ENCODE results near the gene MAP3K20.
"Not testable (repeated sequence)": the region's sequence is repeated elsewhere in the genome, so short reads cannot be mapped to it uniquely, and the experiment has no call there.

Gene MAP3K20

DNA sequence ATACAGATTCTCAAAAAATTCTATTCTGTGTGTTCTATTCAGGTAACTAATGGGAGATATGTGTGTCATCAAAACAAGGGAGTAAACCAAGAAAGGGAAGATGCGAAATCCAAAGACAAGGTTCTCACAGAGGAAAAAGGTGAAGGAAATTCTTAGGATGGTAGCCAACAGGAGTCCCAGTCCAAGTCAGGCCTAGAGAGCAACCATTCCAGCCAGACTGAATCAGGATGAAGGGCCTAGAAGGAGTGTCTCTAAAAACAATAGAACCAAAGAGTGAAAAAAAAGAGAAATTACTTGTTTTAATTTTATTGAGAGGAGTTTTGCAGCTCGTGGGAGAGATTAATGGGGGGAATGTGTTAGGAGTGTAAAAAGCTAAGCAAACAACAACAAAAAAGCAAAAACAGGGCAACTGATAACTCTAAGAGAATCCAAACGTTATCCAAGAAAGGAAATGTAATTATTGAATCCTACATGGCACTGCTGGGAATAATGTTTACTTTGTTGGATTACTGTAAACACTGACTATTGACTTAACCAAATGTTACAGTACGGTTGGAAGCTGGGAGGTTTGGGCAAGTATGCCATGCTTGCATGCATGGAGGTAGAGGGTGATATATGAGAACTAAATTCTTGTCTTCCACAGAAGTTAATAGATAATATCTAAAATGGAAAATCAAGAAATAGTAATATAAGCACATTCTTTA, 12.3 kb downstream of the MAP3K20 start:
- DNase-seq: peak; percentile 17

DNA sequence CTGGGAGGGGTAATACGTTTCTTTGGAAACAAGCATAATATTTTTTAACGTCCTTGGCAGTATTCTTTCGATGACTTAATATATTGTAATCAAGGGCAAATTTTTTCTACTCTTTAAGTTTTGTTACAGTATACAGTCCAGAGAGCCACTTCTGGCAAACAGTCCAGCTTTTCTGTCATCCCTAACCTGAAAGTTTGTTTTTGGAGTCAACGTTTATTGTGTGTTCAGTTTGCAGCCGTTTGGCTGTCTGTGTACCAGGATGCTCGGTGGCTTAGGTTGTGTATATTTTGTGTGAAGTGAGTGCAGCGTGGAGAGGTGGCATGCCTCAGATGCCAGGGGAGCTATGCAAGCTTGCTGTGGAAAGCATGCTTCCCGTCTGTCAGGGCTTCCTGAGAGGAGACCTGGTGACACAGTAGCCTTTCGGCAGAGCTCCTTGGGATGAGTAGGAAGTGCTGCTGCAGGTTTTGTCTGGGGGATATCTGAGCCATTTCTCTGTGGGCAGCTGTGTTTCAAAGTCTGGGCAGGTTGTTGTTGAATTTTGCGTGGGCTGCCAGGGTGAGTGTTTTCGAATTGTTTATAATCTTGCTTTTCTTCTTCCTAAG, 14.7 kb downstream of the MAP3K20 start:
- DNase-seq: no peak

DNA sequence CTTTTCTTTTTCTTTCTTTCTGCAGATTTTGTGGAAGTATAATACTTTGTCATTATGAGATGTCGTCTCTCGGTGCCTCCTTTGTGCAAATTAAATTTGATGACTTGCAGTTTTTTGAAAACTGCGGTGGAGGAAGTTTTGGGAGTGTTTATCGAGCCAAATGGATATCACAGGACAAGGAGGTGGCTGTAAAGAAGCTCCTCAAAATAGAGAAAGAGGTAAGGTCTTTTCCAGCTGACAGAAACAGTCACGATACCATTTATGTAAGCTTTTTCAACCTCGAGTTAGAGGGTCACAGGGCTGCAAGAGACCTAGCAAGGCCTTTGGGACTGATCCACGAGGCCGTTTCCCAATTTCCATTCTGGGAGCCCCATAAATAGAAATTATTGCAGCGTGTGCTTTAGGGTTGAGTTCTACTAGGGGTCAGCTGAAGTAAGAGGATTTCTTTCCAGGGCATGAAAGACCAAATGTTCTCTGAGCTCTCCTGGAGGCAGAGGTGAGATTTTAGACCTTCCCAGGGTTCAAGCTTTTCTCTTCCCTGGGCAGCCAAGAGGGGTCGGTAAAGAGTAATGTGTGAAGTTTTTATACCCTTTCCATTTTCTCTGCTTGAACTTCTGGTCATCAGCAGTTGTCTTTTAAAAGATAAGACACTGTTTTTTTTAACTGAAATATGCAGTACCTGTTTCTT, 15.5 kb downstream of the MAP3K20 start:
- no peak for DNase-seq

DNA sequence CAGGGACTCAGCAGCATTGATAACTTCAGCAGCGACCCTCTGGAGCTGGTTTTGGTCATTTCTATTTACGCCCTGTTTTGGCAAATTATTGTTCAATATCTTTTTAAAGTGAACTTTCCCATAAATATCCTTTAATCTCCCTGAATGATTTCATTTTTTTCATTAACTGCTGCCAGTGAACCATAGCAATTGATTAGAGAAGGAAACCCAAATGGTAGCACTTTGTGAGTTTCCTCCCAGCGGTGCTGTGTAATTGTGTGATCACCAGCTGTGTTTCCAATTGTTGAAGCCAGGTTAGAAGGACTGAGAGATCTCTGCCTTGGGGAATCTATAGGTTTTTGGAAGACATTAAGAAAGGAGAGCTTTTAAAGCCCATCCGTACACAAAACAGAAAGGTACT, 16.3 kb downstream of the MAP3K20 start:
- no peak for DNase-seq

DNA sequence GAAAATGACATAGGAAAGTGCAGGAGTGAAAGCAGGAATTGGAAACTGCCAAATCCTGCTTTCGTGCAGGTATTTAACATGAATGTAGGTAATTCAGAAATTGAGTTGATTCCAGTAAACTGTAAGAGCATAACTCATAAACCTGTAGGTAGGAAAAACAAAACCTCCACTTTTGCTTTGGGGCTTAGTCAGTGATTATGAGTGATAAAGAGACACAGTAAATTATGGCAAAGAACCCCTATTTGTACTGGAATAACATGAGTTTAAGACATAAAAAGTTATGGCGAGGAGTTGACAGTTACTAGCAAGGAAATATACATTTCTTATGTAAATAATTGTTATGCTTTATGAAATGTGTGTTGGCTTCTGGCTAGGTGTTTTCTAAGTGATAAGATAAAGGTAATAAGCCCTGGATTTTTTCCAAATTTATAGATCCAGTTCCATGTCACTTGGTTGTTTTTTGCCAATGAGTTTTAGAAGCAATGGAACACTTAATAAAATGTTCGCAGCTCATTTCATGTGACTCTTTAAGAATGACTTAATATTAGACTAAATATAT, 17.3 kb downstream of the MAP3K20 start:
- no peak for DNase-seq

DNA sequence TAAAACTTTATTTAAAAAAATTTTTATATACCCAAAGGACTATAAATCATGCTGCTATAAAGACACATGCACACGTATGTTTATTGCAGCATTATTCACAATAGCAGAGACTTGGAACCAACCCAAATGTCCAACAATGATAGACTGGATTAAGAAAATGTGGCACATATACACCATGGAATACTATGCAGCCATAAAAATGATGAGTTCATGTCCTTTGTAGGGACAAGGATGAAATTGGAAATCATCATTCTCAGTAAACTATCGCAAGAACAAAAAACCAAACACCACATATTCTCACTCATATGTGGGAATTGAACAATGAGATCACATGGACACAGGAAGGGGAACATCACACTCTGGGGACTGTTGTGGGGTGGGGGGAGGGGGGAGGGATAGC, 18.0 kb downstream of the MAP3K20 start:
- not testable (repeated sequence) for DNase-seq

DNA sequence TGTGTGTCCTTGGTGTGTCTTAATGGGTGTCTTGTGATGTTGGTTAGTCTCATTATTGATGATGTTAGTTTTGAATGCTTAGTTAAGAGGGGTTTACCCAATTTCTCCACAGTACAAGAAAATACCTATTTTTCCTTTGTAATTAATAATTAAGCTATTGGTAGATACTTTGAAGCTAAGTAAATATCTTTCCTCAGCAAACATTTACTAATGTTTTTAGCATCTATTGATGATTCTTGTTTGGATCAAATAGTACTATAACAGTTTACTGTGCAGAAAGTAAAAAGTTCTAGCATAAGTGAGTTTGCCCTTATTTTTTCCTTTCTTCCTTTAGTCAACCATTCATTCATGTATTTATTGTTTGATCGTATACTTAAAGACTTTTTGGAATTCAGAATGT, 19.1 kb downstream of the MAP3K20 start:
- DNase-seq: no peak

DNA sequence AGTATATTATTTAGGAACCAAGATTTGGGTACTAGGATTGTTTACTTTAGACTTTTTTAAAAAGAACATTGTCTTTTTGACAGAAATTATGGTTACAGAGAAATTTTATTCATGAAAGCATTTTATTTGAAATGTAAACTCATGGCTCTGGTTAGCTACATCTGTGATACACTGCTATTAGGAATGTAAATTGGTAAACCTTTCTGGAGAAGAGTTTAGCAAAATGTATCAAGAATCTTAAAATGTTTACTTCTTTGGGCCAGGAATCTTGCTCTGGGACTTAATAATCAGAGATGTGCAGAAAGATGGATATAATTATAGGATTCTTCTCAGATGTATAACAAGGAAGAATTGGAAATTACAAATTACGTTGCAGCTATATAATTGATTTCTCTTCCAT, 19.7 kb downstream of the MAP3K20 start:
- no peak for DNase-seq

DNA sequence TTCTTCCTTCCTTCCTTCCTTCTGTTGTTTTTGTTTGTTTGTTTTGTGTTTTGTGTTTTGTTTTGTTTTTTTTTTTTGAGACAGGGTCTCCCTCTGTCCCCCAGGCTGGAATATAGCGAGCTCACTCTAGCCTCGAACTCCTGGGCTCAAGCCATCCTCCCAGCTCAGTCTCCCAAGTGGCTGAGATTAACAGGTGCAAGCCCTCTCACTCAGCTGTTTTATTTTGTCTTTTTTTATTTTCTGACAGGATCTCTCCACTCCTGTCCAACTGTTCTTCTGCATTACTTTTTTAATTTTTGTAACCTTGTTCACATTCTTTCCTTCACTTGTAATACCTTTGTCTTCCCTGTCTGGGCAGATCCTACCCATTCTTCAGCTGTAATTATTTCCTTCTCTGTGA, 23.6 kb downstream of the MAP3K20 start:
- DNase-seq: no peak

DNA sequence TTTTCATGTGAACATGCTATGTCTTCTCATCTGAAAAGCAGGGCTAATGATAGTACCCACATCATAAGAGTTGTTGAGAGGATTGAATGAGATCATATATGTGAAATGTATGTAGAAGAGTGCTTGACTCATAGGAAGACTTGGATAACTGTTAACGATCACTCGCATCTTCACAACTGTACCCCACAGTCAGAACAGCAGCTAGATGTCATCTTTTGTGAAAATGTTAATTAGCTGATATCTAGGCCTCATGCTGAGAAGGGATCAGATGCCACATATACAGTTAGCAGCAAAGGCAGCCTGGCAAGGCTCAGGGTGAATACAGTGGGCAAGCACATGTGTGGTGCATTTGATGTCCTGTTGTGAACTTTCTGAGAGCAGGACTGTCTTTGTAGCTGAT, 24.2 kb downstream of the MAP3K20 start:
- no peak for DNase-seq

DNA sequence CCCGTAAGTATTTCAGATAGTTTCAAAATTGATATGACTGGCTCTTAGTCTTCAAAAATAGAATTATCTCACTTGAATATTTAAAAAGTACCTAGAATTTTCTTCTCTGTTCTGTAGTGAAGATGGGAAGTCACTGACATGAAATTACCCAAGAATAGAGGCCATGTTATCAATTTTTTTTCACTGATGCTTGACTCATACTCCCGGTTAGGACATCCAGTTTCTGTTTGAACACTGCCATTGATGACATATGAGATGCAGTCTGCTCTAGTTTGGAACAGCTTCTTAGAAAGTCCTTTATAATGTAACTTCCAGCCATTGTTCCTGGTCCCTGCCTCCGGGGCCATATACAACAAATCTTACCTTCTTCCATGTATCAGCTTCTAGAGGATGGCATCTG, 26.0 kb downstream of the MAP3K20 start:
- no peak for DNase-seq

DNA sequence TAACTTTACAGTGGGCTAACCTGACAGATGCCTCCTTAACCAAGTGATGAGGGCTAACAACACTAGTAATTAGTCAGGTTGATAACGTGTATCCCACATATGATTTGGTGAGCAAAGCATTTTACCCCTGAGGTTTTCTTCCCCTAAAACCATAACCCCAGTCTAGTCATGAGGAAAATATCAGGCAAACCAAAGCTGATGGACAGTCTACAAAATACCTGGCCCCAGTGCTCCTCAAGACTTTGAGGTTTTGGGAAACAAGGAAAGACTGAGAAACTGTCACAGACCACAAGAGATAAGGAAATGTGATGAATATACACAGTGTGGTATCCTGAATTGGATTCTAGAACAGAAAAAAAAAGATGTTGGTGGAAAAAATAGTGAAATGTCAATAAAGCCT, 28.5 kb downstream of the MAP3K20 start:
- DNase-seq: no peak

DNA sequence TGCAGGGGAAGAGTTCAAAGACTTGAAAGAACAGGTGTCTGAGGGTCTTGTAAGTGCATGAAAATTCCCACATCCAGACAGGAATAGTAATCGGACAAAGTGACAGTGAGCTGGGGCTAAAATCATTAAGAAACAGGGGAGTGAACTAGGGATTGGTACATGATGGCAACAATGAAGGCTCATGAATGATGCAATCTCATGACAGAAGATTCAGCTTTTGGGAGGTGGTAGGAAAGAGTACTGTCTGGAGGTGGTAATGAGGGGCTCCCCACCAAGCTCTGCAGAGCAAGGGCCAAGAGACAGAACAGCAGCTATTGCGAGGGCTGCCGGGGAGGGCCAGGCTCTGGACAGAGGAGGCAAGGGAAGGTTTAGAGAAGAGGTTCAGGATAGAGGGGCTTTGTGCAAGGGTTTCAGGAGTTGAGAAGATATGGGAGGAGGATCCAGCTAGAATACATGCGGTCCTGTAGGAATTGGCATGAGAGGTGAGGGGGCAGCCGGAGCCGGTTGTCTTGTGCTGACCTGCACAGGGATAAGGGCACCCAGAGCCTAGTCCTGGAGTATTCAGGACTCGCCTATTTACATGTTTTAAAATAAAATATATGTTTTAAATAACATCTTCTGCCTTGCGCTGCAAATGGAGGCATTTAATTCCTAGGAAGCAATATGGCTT, 31.4 kb downstream of the MAP3K20 start:
- no peak for DNase-seq

DNA sequence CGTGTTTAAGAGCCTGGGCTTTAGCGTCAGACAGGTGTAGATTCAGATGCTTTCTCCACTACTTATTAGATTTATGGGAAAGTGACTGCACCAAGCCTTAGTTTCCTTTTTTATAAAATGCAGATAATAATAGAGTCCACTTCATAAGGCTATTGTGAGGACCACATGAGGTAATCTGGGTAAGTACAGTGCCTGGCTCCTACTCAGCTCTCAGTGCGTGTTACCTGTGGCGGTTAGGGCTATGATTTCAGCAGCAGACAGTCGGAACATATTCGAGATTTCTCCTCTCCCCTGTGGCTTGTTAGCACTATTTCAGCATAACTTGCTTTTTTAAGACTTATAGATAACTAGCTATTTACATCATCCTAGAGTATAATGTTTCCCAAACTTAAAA, 32.0 kb downstream of the MAP3K20 start:
- no peak for DNase-seq

DNA sequence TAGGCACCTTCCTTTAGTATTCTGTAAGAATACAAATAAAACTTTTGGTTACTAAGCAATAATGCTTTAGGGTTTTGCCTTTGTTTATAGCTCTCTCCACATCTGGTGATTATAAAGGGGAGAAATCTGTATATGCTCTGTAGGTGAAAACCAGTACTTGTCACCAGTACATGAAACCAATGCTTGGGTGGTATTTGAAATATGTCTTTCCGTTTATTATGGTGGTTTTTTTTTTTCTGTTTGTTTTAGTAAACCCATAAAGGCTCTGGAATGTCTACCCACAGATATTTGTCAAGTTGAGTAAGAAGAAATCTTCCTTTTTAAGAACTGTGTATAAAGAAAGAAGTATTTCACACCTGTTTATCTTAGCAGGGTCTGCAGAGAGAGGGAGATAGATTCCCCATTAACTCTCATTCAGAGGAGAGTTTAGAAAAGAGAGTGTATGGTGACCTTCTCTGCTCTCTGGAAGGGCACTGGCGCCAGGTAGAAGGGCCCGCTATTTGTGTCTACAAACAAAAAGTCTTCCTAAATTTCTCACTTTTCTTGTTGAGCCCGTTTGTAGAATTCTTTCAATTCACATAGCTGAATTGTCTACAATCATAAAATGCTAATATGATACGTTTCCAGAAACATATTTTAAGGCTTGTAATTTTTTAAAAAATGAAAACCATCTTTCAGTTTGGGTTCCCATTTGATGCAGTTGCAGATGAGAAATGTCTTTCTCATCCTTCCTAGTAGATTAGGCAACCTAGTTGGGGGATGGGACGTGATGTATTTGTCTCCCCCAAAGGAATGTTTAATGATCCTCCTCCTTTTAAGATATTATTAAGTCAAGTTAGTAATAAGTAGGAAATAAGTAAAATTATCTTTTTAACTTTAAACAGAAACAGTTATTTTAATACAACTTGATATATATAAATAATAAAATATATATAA, 33.9 kb downstream of the MAP3K20 start:
- DNase-seq: no peak

DNA sequence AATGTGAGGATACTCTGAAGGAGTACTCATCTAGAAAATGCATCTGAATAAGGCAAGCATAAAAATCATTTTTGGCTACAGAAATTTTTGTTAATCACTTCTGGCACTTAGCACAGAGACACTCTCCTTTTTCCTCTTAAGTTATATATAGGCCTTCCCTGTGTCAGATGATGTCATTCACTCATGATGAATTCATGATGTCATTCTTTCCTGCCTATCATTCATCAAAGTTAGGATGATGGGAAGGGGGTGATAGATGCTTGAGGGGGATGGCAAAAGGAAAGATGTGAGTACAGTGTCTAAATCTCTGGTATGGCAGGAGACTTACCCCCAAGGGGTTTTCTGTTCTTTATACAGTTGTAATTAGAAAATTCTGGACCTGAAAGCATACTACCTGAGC, 42.0 kb downstream of the MAP3K20 start:
- DNase-seq: no peak

DNA sequence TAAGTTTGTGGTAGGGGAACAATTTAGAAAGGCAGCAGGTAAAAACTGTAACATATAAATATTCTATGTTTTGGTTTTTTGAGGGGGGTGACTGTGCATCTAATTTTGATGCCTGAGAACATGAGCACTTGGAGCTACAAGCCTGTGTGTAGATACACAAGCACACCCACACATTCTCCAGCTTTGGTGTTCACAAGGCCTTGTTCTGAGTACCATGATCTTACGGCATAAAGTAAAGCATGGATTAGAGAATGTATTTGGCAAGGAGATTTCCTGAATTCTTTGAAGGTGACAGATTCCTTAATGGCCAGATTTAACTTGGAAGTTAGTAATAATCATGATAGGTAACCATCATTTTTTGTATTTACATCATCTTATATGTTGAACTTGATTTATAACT, 42.7 kb downstream of the MAP3K20 start:
- DNase-seq: no peak

DNA sequence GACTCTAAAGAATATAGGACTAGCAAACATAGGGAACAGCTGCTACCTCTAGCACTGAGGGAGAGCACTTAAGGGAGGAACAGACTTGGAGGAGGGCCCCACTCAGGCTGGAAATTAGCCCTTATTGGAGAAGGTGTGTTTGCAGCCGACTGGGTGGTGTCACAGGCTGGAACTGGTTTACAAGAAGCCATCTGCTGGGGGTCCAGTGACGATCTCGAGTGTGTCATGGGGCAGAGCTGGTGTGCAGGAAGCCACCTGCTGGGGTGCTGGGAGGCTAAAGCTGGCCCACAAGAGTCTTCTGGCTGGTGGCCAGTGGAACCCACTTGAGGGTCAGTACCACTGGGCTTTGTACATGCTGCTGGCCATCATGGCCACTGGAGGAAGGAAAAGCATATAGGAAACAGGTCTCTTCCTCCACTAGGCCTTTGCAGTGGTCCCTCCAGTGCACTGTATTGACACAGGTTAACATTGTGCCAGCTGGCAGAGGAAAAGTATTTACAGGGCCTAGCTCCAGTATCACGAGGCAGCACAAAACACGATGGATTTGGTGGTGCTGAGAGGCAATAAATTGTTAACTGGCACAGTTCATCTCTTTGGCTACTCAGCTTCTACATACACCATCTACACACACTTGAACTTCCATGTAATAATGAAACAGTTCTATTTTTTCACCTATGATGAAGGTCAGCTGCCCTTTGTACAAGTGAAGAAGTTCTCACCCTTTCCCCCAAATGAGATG, 43.6 kb downstream of the MAP3K20 start:
- DNase-seq: peak; percentile 8

DNA sequence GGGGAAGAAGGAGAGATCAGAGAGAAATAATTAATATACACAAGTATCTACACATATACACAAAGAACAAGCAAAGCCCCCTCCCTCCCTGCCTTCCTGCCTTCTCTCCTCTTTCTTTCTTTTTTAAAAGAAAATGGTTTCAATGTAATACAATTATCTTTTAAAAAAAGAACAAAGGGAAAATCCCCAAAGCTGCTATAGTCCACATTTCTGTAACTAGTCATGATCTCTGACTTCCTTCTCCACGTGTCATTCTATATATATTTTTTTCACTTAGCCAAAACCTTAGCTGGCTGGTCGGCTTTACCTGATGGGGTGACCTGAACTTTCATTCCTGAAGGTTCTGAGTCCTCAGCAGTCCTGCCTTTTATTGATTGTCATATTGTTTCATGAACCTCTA, 44.3 kb downstream of the MAP3K20 start:
- no peak for DNase-seq

DNA sequence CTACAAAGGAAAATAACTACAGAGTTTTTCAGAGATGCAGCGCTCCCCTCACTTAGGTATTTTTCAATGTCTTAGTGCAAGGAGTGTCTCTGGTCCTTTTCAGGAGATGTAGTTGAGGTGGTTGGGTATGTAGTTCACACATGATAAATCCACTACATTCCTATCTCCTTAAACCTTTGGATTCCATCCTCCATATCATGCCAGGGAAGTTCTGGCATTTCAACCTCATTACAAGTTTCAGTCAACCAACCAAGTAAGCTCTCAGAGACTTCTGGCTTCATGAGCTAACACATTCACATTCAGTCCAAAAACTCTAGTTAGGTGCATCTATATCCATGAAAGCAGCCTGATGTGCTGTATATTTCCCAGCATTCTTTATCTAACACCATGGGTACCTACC, 47.3 kb downstream of the MAP3K20 start:
- no peak for DNase-seq

DNA sequence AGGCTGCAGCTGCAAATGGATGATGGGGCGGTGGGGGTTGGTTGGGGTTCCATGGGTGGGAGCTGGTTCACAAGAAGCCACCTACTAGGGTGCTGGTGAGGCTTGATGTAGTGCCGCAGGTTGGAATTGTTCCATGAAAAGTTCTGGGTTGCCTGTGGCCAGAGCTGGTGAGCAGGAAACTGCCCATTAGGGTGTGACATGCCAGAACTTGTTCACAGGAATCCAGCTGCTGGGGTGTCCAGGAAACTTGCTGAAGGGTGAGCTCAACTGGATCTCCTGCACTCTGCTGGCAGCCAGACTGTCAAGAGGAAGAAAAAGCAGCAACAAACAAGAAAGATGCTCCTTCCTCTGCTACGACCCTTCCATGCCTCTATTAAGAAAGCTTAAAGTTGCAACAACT, 48.8 kb downstream of the MAP3K20 start:
- no peak for DNase-seq

DNA sequence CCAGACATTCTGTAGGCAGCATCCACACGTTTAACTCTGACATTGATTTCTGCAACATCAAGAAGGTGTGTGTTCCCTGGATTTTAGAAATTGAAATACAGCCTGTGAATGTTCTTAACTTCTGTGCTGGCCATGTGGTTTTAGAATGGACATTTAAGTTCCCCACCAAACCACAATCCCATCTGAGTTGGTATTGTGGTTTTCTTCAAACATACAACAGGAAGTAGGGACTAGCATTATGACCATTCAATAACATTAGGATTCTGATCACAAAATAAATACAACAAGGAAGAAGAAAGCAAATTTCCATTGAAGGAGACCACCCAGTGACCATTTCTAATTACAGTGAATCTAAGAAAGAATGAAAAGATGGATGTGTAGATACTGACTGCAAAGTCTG, 51.2 kb downstream of the MAP3K20 start:
- DNase-seq: no peak
